ENCODE measurements around the gene OSBPL10. TPM values are rescaled to one million over a fixed set of nuclear protein-coding genes. Genes with fewer than 3 reads are reported as not detected.

OSBPL10 gene
- total and polyA plus RNA-seq, 2 of the 8 experiments (the other 6 are each of a cell fraction or from before 2014, with no cell fraction given): 26.2 to 86.7 TPM

- no peak overlapping the region for H2BK15ac ChIP-seq (ENCODE audit: low read length)
- no peak overlapping the region for H3K23ac ChIP-seq (ENCODE audit: insufficient read length)
- no peak for TF ChIP-seq CHD2 (IDR thresholded peaks at IDR 0.05; ENCODE audit: low read length)
- H4K8ac ChIP-seq (ENCODE audit: extremely low read depth, insufficient read depth, low read length): no peak overlapping the region
- H3K23me2 ChIP-seq (ENCODE audit: low read depth, low read length): no peaks in the 10 kb centered on the region
- no peak overlapping the region for H3K27ac ChIP-seq (ENCODE audit: low read depth, low read length)
- H3K56ac ChIP-seq (replicated peaks; ENCODE audit: insufficient read length, low read depth, low read length): no peak overlapping the region
- no peak overlapping the region for H2BK12ac ChIP-seq (ENCODE audit: low read depth, low read length)
- H3K4ac ChIP-seq (replicated peaks; ENCODE audit: insufficient read length, low read depth, low read length): no peak overlapping the region
- no peak overlapping the region for H4K5ac ChIP-seq (ENCODE audit: insufficient read length, low read depth, low read length)
- H3K9me3 ChIP-seq (ENCODE audit: insufficient read depth in 2 of 2, low read depth in 1 of 2, low read length in 1 of 2): no peaks in the 10 kb centered on the region
- H2BK5ac ChIP-seq (ENCODE audit: low read depth, low read length): no peak overlapping the region
- no peak overlapping the region for H4K91ac ChIP-seq (replicated peaks; ENCODE audit: insufficient read length, low read length)
- no peak for DNase-seq (ENCODE audit: low read depth in 1 of 2, low spot score in 2 of 2)
- POLR2A ChIA-PET (ENCODE audit: partially characterized antibody): no interaction called here
- no peak overlapping the region for H3K4me2 ChIP-seq (ENCODE audit: insufficient read depth in 1 of 2, low read depth in 2 of 2, low read length in 2 of 2)
- H3K14ac ChIP-seq (ENCODE audit: insufficient read length): no peak overlapping the region
- H2BK20ac ChIP-seq (ENCODE audit: low read length): no peak overlapping the region
- no peaks in the 10 kb centered on the region for H3K27me3 ChIP-seq (replicated peaks in 1 of 4; ENCODE audit: control insufficient read depth in 3 of 4, extremely low read depth in 1 of 4, insufficient read depth in 3 of 4, low read length in 3 of 4)
- 100% methylated on average over 1 of the region's 1 CpG; no CpG with 5 or more reads in 1 of the 2 experiments for WGBS, 2 experiments (ENCODE audit: extremely low coverage in 1 of 2, insufficient coverage in 1 of 2, insufficient read length in 1 of 2, insufficient replicate concordance in 2 of 2, low coverage in 1 of 2, low lambda C conversion rate in 2 of 2, missing lambda C conversion rate in 1 of 2)
- FAIRE-seq: no peak
- no peaks in the 10 kb centered on the region; the same call in 1 of the 2 replicates for H3K79me1 ChIP-seq (ENCODE audit: low read depth, low read length)
- H3K9ac ChIP-seq (replicated peaks in 1 of 4; ENCODE audit: extremely low read depth in 1 of 4, low read depth in 3 of 4, low read length in 3 of 4): no peak overlapping the region
- H3K36me3 ChIP-seq (ENCODE audit: control insufficient read depth in 2 of 4, insufficient read depth in 4 of 4, low read length in 3 of 4): peaks cover 0 to 9% (median 4%) of the 10 kb centered on the region in 4 experiments; a peak in 6 of 8 replicates
- no peaks in the 10 kb centered on the region for H3K79me2 ChIP-seq (ENCODE audit: control insufficient read depth in 1 of 2, insufficient read depth in 2 of 2, low read length in 2 of 2)
- H4K20me1 ChIP-seq (replicated peaks in 1 of 2; ENCODE audit: control insufficient read depth in 1 of 2, insufficient read depth in 2 of 2, low read length in 2 of 2): peaks cover 0 to 2% of the 10 kb centered on the region in 2 experiments
- H3K4me3 ChIP-seq (ENCODE audit: extremely low read depth in 1 of 4, insufficient read depth in 2 of 4, low read depth in 3 of 4, low read length in 4 of 4): no peak overlapping the region
- H3K4me1 ChIP-seq (replicated peaks in 1 of 4; ENCODE audit: control insufficient read depth in 3 of 4, insufficient read depth in 4 of 4, low read length in 3 of 4): no peaks in the 10 kb centered on the region
- no peak overlapping the region for H2BK120ac ChIP-seq (replicated peaks; ENCODE audit: low read depth, low read length)
- no peak overlapping the region for H2AK5ac ChIP-seq (ENCODE audit: low read depth, low read length)
- no peak overlapping the region for H2AFZ ChIP-seq (ENCODE audit: low read length)
- CTCF ChIA-PET (ENCODE audit: partially characterized antibody): interaction anchor here (0.8 to 1.0 kb wide), 2 partner anchors 277 to 508 kb away, joined by 3 read pairs; no protein-coding TSS in a partner anchor
- no peak overlapping the region for H3K18ac ChIP-seq (ENCODE audit: extremely low read depth, low read length)
These were observed 313.5 kb downstream of the OSBPL10 start for GRCh38 chr3:31667582-31667981.
